ENCODE measurements around the gene MAP3K5.

The MAP3K5 gene

DNA sequence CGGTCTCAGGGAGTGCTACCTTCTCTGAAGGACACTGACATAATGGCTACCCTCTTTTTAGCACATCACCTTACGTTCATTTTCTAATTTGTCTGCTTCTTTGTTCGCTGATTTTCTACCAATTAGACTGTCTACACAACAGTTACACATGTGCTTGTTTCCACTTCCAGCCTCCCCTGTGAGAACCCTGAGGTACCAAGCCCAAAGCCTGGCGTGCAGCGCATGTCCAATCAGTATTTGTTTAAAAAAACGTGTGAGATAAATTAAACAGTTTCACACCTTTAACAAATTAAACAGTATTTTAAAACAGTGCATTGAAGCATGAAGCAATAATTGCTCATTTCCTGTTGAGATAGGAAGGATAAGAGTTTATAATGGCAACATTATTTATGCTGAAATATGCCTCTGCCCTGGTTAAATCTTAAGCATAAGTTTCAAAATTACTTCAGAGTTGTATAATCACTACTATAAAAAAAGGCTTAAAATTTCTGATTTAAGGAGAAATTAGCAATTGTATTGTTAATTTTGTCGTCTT lies 88.9 kb downstream of the MAP3K5 start:
- Histone ChIP-seq H3K36me3 (ENCODE audit: low read length) (no peaks in the 10 kb centered on the region), H4K20me1 (ENCODE audit: low read depth, low read length) (no peaks in the 10 kb centered on the region), H3K9ac (ENCODE audit: low read length) (no peak overlapping the region), H2AFZ (ENCODE audit: low read depth, low read length, severe bottlenecking) (no peak overlapping the region), H3K27me3 (ENCODE audit: low read length) (no peaks in the 10 kb centered on the region), H3K9me3 (ENCODE audit: insufficient read depth, low read length) (no peaks in the 10 kb centered on the region), H3K79me2 (ENCODE audit: insufficient read depth, low read length) (no peaks in the 10 kb centered on the region), H3K4me3 (ENCODE audit: insufficient read depth, low read length, poor library complexity, severe bottlenecking) (no peak overlapping the region), H3K27ac (ENCODE audit: low read depth, low read length) (no peak overlapping the region), H3F3A (ENCODE audit: insufficient read depth) (no peaks in the 10 kb centered on the region), H3K9me2 (replicated peaks; ENCODE audit: insufficient read depth, low read length) (no peaks in the 10 kb centered on the region), H3K4me2 (ENCODE audit: low read depth, low read length, poor library complexity, severe bottlenecking) (no peak overlapping the region)
- no peak for TF ChIP-seq EZH2phosphoT487 (conservative IDR thresholded peaks at IDR 0.05; ENCODE audit: low read length)
- TF ChIP-seq, protein P1, sequence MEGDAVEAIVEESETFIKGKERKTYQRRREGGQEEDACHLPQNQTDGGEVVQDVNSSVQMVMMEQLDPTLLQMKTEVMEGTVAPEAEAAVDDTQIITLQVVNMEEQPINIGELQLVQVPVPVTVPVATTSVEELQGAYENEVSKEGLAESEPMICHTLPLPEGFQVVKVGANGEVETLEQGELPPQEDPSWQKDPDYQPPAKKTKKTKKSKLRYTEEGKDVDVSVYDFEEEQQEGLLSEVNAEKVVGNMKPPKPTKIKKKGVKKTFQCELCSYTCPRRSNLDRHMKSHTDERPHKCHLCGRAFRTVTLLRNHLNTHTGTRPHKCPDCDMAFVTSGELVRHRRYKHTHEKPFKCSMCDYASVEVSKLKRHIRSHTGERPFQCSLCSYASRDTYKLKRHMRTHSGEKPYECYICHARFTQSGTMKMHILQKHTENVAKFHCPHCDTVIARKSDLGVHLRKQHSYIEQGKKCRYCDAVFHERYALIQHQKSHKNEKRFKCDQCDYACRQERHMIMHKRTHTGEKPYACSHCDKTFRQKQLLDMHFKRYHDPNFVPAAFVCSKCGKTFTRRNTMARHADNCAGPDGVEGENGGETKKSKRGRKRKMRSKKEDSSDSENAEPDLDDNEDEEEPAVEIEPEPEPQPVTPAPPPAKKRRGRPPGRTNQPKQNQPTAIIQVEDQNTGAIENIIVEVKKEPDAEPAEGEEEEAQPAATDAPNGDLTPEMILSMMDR (IDR thresholded peaks at IDR 0.05; ENCODE audit: insufficient read depth, low read length, poor library complexity, severe bottlenecking): no peak

DNA sequence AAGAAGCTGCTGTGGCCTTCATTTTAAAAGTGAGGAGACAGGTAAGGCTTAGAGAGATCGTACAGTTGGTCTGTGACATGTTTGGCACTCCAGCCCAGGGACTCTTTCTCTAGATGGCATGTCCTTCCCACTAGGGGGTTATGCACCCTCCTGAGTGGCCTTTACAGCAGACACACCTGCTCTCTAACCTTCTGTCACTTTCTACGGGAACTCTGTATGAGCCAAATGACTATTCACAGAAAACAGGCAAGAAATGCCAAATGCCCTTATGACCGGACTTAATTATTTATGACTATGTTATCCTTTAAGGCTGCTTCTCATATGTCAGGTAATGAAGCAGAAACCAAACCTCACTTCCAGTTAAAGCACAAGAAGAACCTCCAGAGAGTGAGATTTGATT lies 91.2 kb downstream of the MAP3K5 start:
- Histone ChIP-seq H3K9ac (ENCODE audit: low read length) (no peak overlapping the region), H3K36me3 (ENCODE audit: low read length) (no peaks in the 10 kb centered on the region), H3K9me2 (replicated peaks; ENCODE audit: insufficient read depth, low read length) (no peaks in the 10 kb centered on the region), H3K79me2 (ENCODE audit: insufficient read depth, low read length) (no peaks in the 10 kb centered on the region), H3F3A (ENCODE audit: insufficient read depth) (no peaks in the 10 kb centered on the region), H3K27ac (ENCODE audit: low read depth, low read length) (no peak overlapping the region), H3K9me3 (ENCODE audit: insufficient read depth, low read length) (no peaks in the 10 kb centered on the region), H4K20me1 (ENCODE audit: low read depth, low read length) (no peaks in the 10 kb centered on the region), H3K4me3 (ENCODE audit: insufficient read depth, low read length, poor library complexity, severe bottlenecking) (no peak overlapping the region), H2AFZ (ENCODE audit: low read depth, low read length, severe bottlenecking) (no peak overlapping the region), H3K4me2 (ENCODE audit: low read depth, low read length, poor library complexity, severe bottlenecking) (no peak overlapping the region), H3K27me3 (ENCODE audit: low read length) (no peaks in the 10 kb centered on the region)
- TF ChIP-seq, protein P1 (IDR thresholded peaks at IDR 0.05; ENCODE audit: insufficient read depth, low read length, poor library complexity, severe bottlenecking): no peak
- TF ChIP-seq EZH2phosphoT487 (conservative IDR thresholded peaks at IDR 0.05; ENCODE audit: low read length): no peak

DNA sequence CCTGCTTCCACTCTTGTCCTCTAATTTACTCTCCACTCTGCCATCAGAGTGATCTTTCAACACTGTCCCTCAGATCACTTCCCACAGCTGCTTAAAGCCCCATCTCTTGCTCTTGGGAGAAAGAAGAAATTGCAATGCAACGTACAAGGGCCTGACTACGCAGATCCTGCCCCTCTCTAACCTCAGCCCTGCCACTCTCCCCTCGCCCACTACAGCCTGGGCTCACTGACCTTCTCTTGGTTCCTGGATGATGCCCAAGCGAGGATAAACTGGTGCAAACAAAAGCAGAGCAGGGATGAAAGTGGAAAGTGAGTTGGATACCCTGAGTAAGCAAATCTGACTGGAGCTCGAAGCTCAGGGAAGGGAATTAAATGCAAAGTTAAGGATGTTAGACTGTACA lies 92.9 kb downstream of the MAP3K5 start:
- Histone ChIP-seq H3K27ac (ENCODE audit: low read depth, low read length) (no peak overlapping the region), H3K9ac (ENCODE audit: low read length) (no peak overlapping the region), H3K36me3 (ENCODE audit: low read length) (no peaks in the 10 kb centered on the region), H3K27me3 (ENCODE audit: low read length) (no peaks in the 10 kb centered on the region), H3K9me2 (replicated peaks; ENCODE audit: insufficient read depth, low read length) (no peaks in the 10 kb centered on the region), H3K79me2 (ENCODE audit: insufficient read depth, low read length) (no peaks in the 10 kb centered on the region), H2AFZ (ENCODE audit: low read depth, low read length, severe bottlenecking) (no peak overlapping the region), H3K9me3 (ENCODE audit: insufficient read depth, low read length) (no peaks in the 10 kb centered on the region), H3K4me2 (ENCODE audit: low read depth, low read length, poor library complexity, severe bottlenecking) (no peak overlapping the region), H3K4me3 (ENCODE audit: insufficient read depth, low read length, poor library complexity, severe bottlenecking) (no peak overlapping the region), H3F3A (ENCODE audit: insufficient read depth) (no peaks in the 10 kb centered on the region), H4K20me1 (ENCODE audit: low read depth, low read length) (no peaks in the 10 kb centered on the region)
- no peak for TF ChIP-seq EZH2phosphoT487 (conservative IDR thresholded peaks at IDR 0.05; ENCODE audit: low read length)
- TF ChIP-seq, protein P1 (IDR thresholded peaks at IDR 0.05; ENCODE audit: insufficient read depth, low read length, poor library complexity, severe bottlenecking): no peak
